A549 (cell line): Measurements from ENCODE around the gene MYH9.

ENCODE experiments used
- EP300 ChIP-seq, 2 experiments: fragments of >200 bp; sonication (Bioruptor Twin); formaldehyde crosslinking; IDR thresholded peaks; 2 replicates in 1 of 2; 3 replicates in 1 of 2; pipeline ENCODE4 v1.6.1; 2016 to 2017
- FOXS1 ChIP-seq: fragments of 250-450 bp; sonication (Bioruptor Pico); IDR thresholded peaks from 2 replicates; pipeline ENCODE4 v1.5.0; 2020; ENCODE audit warnings: mild to moderate bottlenecking, moderate library complexity
- HOXB13 ChIP-seq: fragments of 250-450 bp; sonication (Bioruptor Pico); IDR thresholded peaks from 2 replicates; pipeline ENCODE4 v1.5.0; 2020; ENCODE audit warnings: low read depth, mild to moderate bottlenecking, moderate library complexity
- JUN ChIP-seq, 2 experiments: fragments of >200 bp; sonication (Bioruptor Twin); formaldehyde crosslinking; IDR thresholded peaks; 2 replicates in 1 of 2; 3 replicates in 1 of 2; pipeline ENCODE4 v1.6.1; 2016 to 2017
- JUNB ChIP-seq: fragments of >200 bp; sonication (Bioruptor Twin); formaldehyde crosslinking; IDR thresholded peaks from 2 replicates; pipeline ENCODE4 v1.6.1; 2016
- POLR2A ChIP-seq: IDR thresholded peaks from 2 replicates; pipeline ENCODE4 v1.6.1; 2012; ENCODE audit warnings: mild to moderate bottlenecking, low read length
- RAD21 ChIP-seq, 2 experiments: fragments of >200 bp in 1 of 2; sonication (Bioruptor Twin) in 1 of 2; formaldehyde crosslinking in 1 of 2; IDR thresholded peaks in 1 of 2; conservative IDR thresholded peaks in 1 of 2; 2 replicates in 1 of 2; 3 replicates in 1 of 2; pipeline ENCODE4 v1.6.1; 2012 to 2018; ENCODE audit warnings: inconsistent platforms in 1 of 2
- SREBF2 ChIP-seq: fragments of 450-650 bp; IDR thresholded peaks from 2 replicates; pipeline ENCODE4 v1.6.1; 2014; ENCODE audit warnings: mild to moderate bottlenecking, moderate library complexity
- USF2 ChIP-seq: fragments of 450-650 bp; IDR thresholded peaks from 2 replicates; pipeline ENCODE4 v1.6.1; 2014; ENCODE audit warnings: antibody characterized with exemption
- TF ChIP-seq, protein P1 (sequence below): fragments of >200 bp; sonication (Bioruptor Twin); formaldehyde crosslinking; IDR thresholded peaks from 3 replicates; pipeline ENCODE4 v1.5.1; 2016
- TF ChIP-seq, protein P2 (sequence below): IDR thresholded peaks from 2 replicates; pipeline ENCODE4 v1.6.1; 2012

DNA sequence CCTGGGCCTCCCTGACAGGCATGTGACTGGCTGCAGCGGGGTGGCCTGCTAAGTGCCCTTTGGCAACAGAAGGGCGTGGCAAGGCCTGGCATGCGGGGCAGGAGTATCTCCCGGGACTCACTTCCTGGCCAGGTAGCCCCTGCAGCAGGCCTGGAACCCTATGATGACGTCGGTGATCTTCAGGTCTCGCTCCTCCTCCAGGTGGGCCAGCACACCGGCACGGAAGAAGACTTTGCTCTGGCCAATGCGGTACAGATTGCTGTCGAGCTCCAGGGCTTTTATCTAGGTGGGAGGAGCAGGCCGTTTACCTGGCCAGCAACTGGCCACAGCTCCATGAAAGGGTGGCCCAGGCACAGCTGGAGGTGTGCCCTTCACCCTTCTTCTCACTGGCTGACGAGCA, 83.9 kb downstream of the MYH9 start:
- TF ChIP-seq, protein P1, sequence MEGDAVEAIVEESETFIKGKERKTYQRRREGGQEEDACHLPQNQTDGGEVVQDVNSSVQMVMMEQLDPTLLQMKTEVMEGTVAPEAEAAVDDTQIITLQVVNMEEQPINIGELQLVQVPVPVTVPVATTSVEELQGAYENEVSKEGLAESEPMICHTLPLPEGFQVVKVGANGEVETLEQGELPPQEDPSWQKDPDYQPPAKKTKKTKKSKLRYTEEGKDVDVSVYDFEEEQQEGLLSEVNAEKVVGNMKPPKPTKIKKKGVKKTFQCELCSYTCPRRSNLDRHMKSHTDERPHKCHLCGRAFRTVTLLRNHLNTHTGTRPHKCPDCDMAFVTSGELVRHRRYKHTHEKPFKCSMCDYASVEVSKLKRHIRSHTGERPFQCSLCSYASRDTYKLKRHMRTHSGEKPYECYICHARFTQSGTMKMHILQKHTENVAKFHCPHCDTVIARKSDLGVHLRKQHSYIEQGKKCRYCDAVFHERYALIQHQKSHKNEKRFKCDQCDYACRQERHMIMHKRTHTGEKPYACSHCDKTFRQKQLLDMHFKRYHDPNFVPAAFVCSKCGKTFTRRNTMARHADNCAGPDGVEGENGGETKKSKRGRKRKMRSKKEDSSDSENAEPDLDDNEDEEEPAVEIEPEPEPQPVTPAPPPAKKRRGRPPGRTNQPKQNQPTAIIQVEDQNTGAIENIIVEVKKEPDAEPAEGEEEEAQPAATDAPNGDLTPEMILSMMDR = no peak
- TF ChIP-seq POLR2A (no peak), EP300 (IDR thresholded peaks at IDR 0.05) (no peak), HOXB13 (CRISPR knock-in tag) (no peak), SREBF2 (no peak), RAD21 (conservative IDR thresholded peaks at IDR 0.05 in 1 of 2, IDR thresholded peaks at IDR 0.05 in 1 of 2) (no peak), JUNB (no peak), USF2 (no peak), JUN (IDR thresholded peaks at IDR 0.05) (no peak), FOXS1 (CRISPR knock-in tag) (no peak)
- TF ChIP-seq, protein P2, sequence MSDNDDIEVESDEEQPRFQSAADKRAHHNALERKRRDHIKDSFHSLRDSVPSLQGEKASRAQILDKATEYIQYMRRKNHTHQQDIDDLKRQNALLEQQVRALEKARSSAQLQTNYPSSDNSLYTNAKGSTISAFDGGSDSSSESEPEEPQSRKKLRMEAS = no peak
